Measurements from ENCODE around the gene LYRM7. TPM values are rescaled to one million over a fixed set of nuclear protein-coding genes. Genes with fewer than 3 reads are reported as not detected.

The LYRM7 gene
- total RNA-seq, 1 donor from 2014 or later = 6.0 TPM

- intact Hi-C loops (cut with DNase I) = no loop called here
- TF ChIP-seq, protein P1, sequence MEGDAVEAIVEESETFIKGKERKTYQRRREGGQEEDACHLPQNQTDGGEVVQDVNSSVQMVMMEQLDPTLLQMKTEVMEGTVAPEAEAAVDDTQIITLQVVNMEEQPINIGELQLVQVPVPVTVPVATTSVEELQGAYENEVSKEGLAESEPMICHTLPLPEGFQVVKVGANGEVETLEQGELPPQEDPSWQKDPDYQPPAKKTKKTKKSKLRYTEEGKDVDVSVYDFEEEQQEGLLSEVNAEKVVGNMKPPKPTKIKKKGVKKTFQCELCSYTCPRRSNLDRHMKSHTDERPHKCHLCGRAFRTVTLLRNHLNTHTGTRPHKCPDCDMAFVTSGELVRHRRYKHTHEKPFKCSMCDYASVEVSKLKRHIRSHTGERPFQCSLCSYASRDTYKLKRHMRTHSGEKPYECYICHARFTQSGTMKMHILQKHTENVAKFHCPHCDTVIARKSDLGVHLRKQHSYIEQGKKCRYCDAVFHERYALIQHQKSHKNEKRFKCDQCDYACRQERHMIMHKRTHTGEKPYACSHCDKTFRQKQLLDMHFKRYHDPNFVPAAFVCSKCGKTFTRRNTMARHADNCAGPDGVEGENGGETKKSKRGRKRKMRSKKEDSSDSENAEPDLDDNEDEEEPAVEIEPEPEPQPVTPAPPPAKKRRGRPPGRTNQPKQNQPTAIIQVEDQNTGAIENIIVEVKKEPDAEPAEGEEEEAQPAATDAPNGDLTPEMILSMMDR (IDR thresholded peaks at IDR 0.05) = no peak
- Histone ChIP-seq H3K9me3 (no peaks in the 10 kb centered on the region), H3K27me3 (no peaks in the 10 kb centered on the region), H3K27ac (no peak overlapping the region), H3K36me3 (no peaks in the 10 kb centered on the region), H3K4me3 (no peak overlapping the region), H3K4me1 (no peaks in the 10 kb centered on the region)
- ATAC-seq = no peak
- DNase-seq = no peak
Observed at GRCh38 chr5:131196331-131196730, 25.6 kb downstream of the LYRM7 start.

DNA sequence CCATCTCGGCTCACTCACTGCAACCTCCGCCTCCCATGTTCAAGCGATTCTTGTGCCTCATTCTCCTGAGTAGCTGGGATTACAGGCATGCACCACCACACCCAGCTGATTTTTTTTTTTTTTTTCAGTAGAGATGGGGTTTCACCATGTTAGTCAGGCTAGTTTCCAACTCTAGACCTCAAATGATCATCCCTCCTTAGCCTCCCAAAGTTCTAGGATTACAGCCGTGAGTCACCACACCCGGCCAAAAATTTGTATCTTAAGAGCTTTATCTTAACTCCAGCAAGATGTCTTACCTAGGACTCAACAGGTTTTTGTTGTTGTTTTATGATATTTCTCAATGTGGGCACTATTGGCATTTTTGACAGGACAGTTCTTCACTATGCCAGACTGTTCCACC, 27.9 kb downstream of the LYRM7 start:
- TF ChIP-seq, protein P1 (IDR thresholded peaks at IDR 0.05) = no peak
- ATAC-seq (no peak), DNase-seq (no peak)
- no peaks in the 10 kb centered on the region for H3K27me3 ChIP-seq
- H3K36me3 ChIP-seq = no peaks in the 10 kb centered on the region
- no peak overlapping the region for H3K4me3 ChIP-seq
- H3K27ac ChIP-seq = no peak overlapping the region
- no peaks in the 10 kb centered on the region for H3K9me3 ChIP-seq
- intact Hi-C loops (cut with DNase I) = no loop called here
- no peaks in the 10 kb centered on the region for H3K4me1 ChIP-seq

GRCh38 chr5:131200560-131200959, 29.8 kb downstream of the LYRM7 start:
- ATAC-seq = no peak
- no peaks in the 10 kb centered on the region for H3K36me3 ChIP-seq
- H3K27ac ChIP-seq = no peak overlapping the region
- H3K4me3 ChIP-seq = no peak overlapping the region
- H3K27me3 ChIP-seq = no peaks in the 10 kb centered on the region
- DNase-seq = no peak
- no peaks in the 10 kb centered on the region for H3K4me1 ChIP-seq
- intact Hi-C loops (cut with DNase I) = no loop called here
- TF ChIP-seq, protein P1 (IDR thresholded peaks at IDR 0.05) = no peak
- H3K9me3 ChIP-seq = no peaks in the 10 kb centered on the region

DNA sequence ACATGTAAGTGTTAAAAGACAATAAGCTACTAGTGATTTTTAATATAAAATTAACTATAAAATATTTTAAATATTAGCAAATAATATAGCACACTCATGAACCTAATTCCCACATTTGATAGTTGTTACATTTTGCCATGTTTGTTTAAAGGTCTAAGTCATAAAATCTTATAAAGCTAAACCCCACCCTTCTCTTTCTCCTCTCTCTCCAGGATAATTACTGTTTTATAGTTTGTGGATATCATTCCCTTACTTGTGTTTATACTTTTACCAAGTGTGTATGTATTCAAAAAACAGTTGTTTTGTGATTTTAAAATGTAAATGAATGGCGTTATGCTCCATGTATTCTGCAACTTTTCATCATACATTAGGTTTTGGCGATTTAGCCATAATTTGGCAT, 34.2 kb downstream of the LYRM7 start:
- H3K36me3 ChIP-seq = no peaks in the 10 kb centered on the region
- no peak overlapping the region for H3K4me3 ChIP-seq
- no peak overlapping the region for H3K27ac ChIP-seq
- H3K4me1 ChIP-seq = peaks cover 5% of the 10 kb centered on the region
- H3K9me3 ChIP-seq = no peaks in the 10 kb centered on the region
- intact Hi-C loops (cut with DNase I) = no loop called here
- DNase-seq = no peak
- TF ChIP-seq, protein P1 (IDR thresholded peaks at IDR 0.05) = no peak
- no peaks in the 10 kb centered on the region for H3K27me3 ChIP-seq
- ATAC-seq = no peak

DNA sequence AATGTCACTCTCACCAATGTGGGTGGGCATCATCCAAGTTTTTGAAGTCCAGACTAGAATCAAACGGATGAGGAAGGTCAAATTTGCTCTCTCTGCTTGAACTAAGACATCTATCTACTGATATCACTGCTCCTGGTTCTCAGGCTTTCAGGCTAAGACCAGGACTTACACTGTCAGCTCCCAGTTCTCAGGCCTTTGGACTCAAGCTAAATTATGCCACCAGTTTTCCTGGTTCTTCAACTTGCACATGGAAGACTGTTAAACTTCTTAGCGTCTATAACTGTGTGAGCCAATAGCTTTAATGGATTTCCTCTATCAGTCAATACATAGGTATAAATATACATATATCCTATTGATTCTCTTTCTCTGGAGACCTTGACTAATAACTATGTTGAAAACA, 35.3 kb downstream of the LYRM7 start:
- H3K9me3 ChIP-seq = no peaks in the 10 kb centered on the region
- intact Hi-C loops (cut with DNase I) = no loop called here
- no peak for ATAC-seq

More for the DNA sequence above, 35.3 kb downstream of the LYRM7 start:
- TF ChIP-seq, protein P1 (IDR thresholded peaks at IDR 0.05) = no peak
- Histone ChIP-seq H3K27ac (no peak overlapping the region), H3K36me3 (no peaks in the 10 kb centered on the region), H3K4me3 (no peak overlapping the region), H3K4me1 (peaks cover 7% of the 10 kb centered on the region), H3K27me3 (no peaks in the 10 kb centered on the region)
- DNase-seq = no peak
